SK-N-SH treated with all-trans-retinoic acid at 6 μM for 48 hours (cell line): ENCODE data around the gene CCRL2.

Experiments
- ATAC-seq: fragments of 200-7000 bp; cut with Tn5 transposase; 3 replicates; pipeline ENCODE4 v1.9.1; 2020; ENCODE audit warnings: mild to moderate bottlenecking, moderate library complexity
- ARNTL ChIP-seq: fragments of 450-650 bp; formaldehyde crosslinking; IDR thresholded peaks from 2 replicates; pipeline ENCODE4 v1.5.0; 2020; ENCODE audit warnings: low read depth, mild to moderate bottlenecking, moderate library complexity, borderline replicate concordance
- BACH2 ChIP-seq: fragments of 250-450 bp; sonication (Bioruptor Pico); IDR thresholded peaks from 2 replicates; pipeline ENCODE4 v1.9.0; 2021; ENCODE audit warnings: mild to moderate bottlenecking, borderline replicate concordance
- CSDC2 ChIP-seq: fragments of 250-450 bp; sonication (Bioruptor Pico); IDR thresholded peaks from 2 replicates; pipeline ENCODE4 v1.5.0; 2020; ENCODE audit warnings: mild to moderate bottlenecking, moderate library complexity
- ESRRG ChIP-seq: fragments of 250-450 bp; sonication (Bioruptor Pico); IDR thresholded peaks from 2 replicates; pipeline ENCODE4 v1.6.1; 2021; ENCODE audit warnings: mild to moderate bottlenecking
- GLIS3 ChIP-seq: fragments of 250-450 bp; sonication (Bioruptor Pico); IDR thresholded peaks from 2 replicates; pipeline ENCODE4 v1.5.0; 2020; ENCODE audit warnings: mild to moderate bottlenecking, moderate library complexity
- ISL1 ChIP-seq: fragments of 250-450 bp; sonication (Bioruptor Pico); IDR thresholded peaks from 2 replicates; pipeline ENCODE4 v2.1.2; 2022; ENCODE audit warnings: mild to moderate bottlenecking, moderate library complexity
- OSR1 ChIP-seq: fragments of 250-450 bp; sonication (Bioruptor Pico); IDR thresholded peaks from 2 replicates; pipeline ENCODE4 v1.8.0; 2022; ENCODE audit warnings: moderate library complexity, mild to moderate bottlenecking, inconsistent platforms
- PPARA ChIP-seq: fragments of 250-450 bp; sonication (Bioruptor Pico); IDR thresholded peaks from 2 replicates; pipeline ENCODE4 v1.5.0; 2020; ENCODE audit warnings: mild to moderate bottlenecking, borderline replicate concordance
- RARB ChIP-seq: fragments of 250-450 bp; sonication (Bioruptor Pico); IDR thresholded peaks from 2 replicates; pipeline ENCODE4 v1.8.0; 2021; ENCODE audit warnings: mild to moderate bottlenecking, moderate library complexity
- SNAI2 ChIP-seq: fragments of 250-450 bp; sonication (Bioruptor Pico); IDR thresholded peaks from 2 replicates; pipeline ENCODE4 v1.5.0; 2020; ENCODE audit warnings: mild to moderate bottlenecking, moderate library complexity
- TOX ChIP-seq: fragments of 250-450 bp; sonication (Bioruptor Pico); IDR thresholded peaks from 2 replicates; pipeline ENCODE4 v1.8.0; 2021; ENCODE audit warnings: mild to moderate bottlenecking, moderate library complexity, borderline replicate concordance
- ZFP3 ChIP-seq: fragments of 250-450 bp; sonication (Bioruptor Pico); IDR thresholded peaks from 2 replicates; pipeline ENCODE4 v1.5.0; 2020; ENCODE audit warnings: mild to moderate bottlenecking, moderate library complexity
- ZFP30 ChIP-seq: fragments of 450-650 bp; formaldehyde crosslinking; IDR thresholded peaks from 2 replicates; pipeline ENCODE4 v1.5.0; 2022; ENCODE audit warnings: mild to moderate bottlenecking, moderate library complexity
- ZNF565 ChIP-seq: fragments of 450-650 bp; formaldehyde crosslinking; conservative IDR thresholded peaks from 2 replicates; pipeline ENCODE4 v1.5.0; 2020; ENCODE audit warnings: low read depth, mild to moderate bottlenecking, moderate library complexity
- ZNF70 ChIP-seq: fragments of 450-650 bp; formaldehyde crosslinking; IDR thresholded peaks from 2 replicates; pipeline ENCODE4 v1.5.0; 2020; ENCODE audit warnings: mild to moderate bottlenecking, moderate library complexity
- ZNF8 ChIP-seq: fragments of 450-650 bp; formaldehyde crosslinking; IDR thresholded peaks from 2 replicates; pipeline ENCODE4 v1.5.0; 2020; ENCODE audit warnings: mild to moderate bottlenecking, moderate library complexity
- TF ChIP-seq, protein P1 (sequence below): fragments of 250-450 bp; sonication (Bioruptor Pico); IDR thresholded peaks from 2 replicates; pipeline ENCODE4 v1.8.0; 2020; ENCODE audit warnings: mild to moderate bottlenecking, moderate library complexity, borderline replicate concordance
- TF ChIP-seq, protein P2 (sequence below): fragments of 250-450 bp; sonication (Bioruptor Pico); IDR thresholded peaks from 2 replicates; pipeline ENCODE4 v1.5.1; 2020; ENCODE audit warnings: low read depth, mild to moderate bottlenecking, moderate library complexity
- TF ChIP-seq, protein P3 (sequence below): fragments of 250-450 bp; sonication (Bioruptor Pico); IDR thresholded peaks from 2 replicates; pipeline ENCODE4 v1.8.0; 2021; ENCODE audit warnings: low read depth, mild to moderate bottlenecking, moderate library complexity, borderline replicate concordance
- TF ChIP-seq, protein P4 (sequence below): fragments of 250-450 bp; sonication (Bioruptor Pico); IDR thresholded peaks from 2 replicates; pipeline ENCODE4 v1.5.1; 2021; ENCODE audit warnings: mild to moderate bottlenecking, moderate library complexity
- TF ChIP-seq, protein P5 (sequence below): fragments of 250-450 bp; sonication (Bioruptor Pico); IDR thresholded peaks from 2 replicates; pipeline ENCODE4 v1.5.0; 2020; ENCODE audit warnings: mild to moderate bottlenecking, moderate library complexity

The CCRL2 gene

DNA sequence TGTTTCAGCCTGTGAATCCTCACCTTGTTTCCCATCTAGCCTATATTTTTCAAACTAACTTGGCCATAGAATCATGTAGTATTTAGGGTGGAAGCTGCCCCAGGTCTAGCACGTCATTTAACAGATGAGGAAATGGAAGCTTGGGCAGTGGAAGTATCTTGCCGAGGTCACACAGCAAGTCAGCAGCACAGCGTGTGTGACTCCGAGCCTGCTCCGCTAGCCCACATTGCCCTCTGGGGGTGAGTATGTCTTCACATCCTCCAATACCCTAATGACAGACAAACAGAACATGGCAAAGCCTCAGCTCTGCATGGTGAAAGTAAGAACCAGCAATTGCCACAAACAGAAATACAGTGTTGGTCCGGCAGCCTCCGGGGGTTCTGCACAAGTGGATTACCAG, 38.5 kb upstream of the CCRL2 start:
- peak; percentile 42; the same call in 2 of the 3 replicates for ATAC-seq
- TF ChIP-seq ZNF565 (no peak), ISL1 (no peak), ZNF8 (CRISPR knock-in tag) (no peak)
- TF ChIP-seq, protein P1, sequence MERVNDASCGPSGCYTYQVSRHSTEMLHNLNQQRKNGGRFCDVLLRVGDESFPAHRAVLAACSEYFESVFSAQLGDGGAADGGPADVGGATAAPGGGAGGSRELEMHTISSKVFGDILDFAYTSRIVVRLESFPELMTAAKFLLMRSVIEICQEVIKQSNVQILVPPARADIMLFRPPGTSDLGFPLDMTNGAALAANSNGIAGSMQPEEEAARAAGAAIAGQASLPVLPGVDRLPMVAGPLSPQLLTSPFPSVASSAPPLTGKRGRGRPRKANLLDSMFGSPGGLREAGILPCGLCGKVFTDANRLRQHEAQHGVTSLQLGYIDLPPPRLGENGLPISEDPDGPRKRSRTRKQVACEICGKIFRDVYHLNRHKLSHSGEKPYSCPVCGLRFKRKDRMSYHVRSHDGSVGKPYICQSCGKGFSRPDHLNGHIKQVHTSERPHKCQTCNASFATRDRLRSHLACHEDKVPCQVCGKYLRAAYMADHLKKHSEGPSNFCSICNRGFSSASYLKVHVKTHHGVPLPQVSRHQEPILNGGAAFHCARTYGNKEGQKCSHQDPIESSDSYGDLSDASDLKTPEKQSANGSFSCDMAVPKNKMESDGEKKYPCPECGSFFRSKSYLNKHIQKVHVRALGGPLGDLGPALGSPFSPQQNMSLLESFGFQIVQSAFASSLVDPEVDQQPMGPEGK, result no peak

DNA sequence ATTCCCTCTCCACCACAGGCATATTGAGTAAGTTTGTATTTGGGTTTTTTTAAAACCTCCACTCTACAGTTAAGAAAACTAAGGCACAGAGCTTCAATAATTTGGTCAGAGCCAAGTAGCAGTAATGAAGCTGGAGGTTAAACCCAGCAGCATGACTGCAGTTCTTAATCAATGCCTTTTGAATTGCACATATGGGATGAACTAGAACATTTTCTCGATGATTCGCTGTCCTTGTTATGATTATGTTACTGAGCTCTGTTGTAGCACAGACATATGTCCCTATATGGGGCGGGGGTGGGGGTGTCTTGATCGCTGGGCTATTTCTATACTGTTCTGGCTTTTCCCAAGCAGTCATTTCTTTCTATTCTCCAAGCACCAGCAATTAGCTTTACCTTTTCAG, 37.9 kb upstream of the CCRL2 start:
- TF ChIP-seq ISL1 (no peak), ESRRG (no peak), ZNF70 (CRISPR knock-in tag) (no peak), ZFP3 (CRISPR knock-in tag) (no peak), BACH2 (CRISPR knock-in tag) (no peak), GLIS3 (CRISPR knock-in tag) (no peak), OSR1 (CRISPR knock-in tag) (no peak), PPARA (no peak), ZFP30 (no peak), ARNTL (CRISPR knock-in tag) (no peak)
- TF ChIP-seq, protein P2, sequence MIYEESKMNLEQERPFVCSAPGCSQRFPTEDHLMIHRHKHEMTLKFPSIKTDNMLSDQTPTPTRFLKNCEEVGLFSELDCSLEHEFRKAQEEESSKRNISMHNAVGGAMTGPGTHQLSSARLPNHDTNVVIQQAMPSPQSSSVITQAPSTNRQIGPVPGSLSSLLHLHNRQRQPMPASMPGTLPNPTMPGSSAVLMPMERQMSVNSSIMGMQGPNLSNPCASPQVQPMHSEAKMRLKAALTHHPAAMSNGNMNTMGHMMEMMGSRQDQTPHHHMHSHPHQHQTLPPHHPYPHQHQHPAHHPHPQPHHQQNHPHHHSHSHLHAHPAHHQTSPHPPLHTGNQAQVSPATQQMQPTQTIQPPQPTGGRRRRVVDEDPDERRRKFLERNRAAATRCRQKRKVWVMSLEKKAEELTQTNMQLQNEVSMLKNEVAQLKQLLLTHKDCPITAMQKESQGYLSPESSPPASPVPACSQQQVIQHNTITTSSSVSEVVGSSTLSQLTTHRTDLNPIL (CRISPR knock-in tag), result no peak
- TF ChIP-seq, protein P1, result no peak
- TF ChIP-seq, protein P3, sequence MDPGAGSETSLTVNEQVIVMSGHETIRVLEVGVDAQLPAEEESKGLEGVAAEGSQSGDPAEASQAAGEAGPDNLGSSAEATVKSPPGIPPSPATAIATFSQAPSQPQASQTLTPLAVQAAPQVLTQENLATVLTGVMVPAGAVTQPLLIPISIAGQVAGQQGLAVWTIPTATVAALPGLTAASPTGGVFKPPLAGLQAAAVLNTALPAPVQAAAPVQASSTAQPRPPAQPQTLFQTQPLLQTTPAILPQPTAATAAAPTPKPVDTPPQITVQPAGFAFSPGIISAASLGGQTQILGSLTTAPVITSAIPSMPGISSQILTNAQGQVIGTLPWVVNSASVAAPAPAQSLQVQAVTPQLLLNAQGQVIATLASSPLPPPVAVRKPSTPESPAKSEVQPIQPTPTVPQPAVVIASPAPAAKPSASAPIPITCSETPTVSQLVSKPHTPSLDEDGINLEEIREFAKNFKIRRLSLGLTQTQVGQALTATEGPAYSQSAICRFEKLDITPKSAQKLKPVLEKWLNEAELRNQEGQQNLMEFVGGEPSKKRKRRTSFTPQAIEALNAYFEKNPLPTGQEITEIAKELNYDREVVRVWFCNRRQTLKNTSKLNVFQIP (CRISPR knock-in tag), result no peak
- ATAC-seq, result no peak

DNA sequence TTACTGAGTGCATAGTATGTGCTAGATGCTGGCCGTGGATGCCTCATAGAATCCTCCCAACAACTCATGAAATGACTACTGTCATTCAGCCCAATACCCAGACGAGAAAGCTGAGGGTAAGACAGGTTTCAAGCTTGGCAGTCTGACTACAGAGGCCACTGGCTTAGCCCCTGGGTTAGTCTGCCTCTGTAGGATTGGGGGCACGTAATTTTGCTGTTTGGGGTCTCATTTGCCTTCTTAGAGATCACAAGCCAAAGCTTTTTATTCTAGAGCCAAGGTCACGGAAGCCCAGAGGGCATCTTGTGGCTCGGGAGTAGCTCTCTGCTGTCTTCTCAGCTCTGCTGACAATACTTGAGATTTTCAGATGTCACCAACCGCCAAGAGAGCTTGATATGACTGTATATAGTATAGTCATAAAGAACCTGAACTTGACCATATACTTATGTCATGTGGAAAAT, 37.4 kb upstream of the CCRL2 start:
- TF ChIP-seq ISL1 (no peak), CSDC2 (CRISPR knock-in tag) (no peak), BACH2 (CRISPR knock-in tag) (no peak), OSR1 (CRISPR knock-in tag) (no peak), ZNF565 (no peak), ARNTL (CRISPR knock-in tag) (no peak), TOX (CRISPR knock-in tag) (no peak), SNAI2 (CRISPR knock-in tag) (no peak), ZNF8 (CRISPR knock-in tag) (no peak), PPARA (no peak), RARB (CRISPR knock-in tag) (no peak)
- TF ChIP-seq, protein P4, sequence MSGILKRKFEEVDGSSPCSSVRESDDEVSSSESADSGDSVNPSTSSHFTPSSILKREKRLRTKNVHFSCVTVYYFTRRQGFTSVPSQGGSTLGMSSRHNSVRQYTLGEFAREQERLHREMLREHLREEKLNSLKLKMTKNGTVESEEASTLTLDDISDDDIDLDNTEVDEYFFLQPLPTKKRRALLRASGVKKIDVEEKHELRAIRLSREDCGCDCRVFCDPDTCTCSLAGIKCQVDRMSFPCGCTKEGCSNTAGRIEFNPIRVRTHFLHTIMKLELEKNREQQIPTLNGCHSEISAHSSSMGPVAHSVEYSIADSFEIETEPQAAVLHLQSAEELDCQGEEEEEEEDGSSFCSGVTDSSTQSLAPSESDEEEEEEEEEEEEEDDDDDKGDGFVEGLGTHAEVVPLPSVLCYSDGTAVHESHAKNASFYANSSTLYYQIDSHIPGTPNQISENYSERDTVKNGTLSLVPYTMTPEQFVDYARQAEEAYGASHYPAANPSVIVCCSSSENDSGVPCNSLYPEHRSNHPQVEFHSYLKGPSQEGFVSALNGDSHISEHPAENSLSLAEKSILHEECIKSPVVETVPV (CRISPR knock-in tag), result no peak
- TF ChIP-seq, protein P2 (CRISPR knock-in tag), result no peak
- TF ChIP-seq, protein P5, sequence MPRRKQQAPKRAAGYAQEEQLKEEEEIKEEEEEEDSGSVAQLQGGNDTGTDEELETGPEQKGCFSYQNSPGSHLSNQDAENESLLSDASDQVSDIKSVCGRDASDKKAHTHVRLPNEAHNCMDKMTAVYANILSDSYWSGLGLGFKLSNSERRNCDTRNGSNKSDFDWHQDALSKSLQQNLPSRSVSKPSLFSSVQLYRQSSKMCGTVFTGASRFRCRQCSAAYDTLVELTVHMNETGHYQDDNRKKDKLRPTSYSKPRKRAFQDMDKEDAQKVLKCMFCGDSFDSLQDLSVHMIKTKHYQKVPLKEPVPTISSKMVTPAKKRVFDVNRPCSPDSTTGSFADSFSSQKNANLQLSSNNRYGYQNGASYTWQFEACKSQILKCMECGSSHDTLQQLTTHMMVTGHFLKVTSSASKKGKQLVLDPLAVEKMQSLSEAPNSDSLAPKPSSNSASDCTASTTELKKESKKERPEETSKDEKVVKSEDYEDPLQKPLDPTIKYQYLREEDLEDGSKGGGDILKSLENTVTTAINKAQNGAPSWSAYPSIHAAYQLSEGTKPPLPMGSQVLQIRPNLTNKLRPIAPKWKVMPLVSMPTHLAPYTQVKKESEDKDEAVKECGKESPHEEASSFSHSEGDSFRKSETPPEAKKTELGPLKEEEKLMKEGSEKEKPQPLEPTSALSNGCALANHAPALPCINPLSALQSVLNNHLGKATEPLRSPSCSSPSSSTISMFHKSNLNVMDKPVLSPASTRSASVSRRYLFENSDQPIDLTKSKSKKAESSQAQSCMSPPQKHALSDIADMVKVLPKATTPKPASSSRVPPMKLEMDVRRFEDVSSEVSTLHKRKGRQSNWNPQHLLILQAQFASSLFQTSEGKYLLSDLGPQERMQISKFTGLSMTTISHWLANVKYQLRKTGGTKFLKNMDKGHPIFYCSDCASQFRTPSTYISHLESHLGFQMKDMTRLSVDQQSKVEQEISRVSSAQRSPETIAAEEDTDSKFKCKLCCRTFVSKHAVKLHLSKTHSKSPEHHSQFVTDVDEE (CRISPR knock-in tag), result no peak
- TF ChIP-seq, protein P3 (CRISPR knock-in tag), result no peak
- TF ChIP-seq, protein P1, result no peak

More for the DNA sequence above, 37.4 kb upstream of the CCRL2 start:
- ATAC-seq, result no peak
